ENCODE results near the gene AIF1L.

Gene AIF1L

DNA sequence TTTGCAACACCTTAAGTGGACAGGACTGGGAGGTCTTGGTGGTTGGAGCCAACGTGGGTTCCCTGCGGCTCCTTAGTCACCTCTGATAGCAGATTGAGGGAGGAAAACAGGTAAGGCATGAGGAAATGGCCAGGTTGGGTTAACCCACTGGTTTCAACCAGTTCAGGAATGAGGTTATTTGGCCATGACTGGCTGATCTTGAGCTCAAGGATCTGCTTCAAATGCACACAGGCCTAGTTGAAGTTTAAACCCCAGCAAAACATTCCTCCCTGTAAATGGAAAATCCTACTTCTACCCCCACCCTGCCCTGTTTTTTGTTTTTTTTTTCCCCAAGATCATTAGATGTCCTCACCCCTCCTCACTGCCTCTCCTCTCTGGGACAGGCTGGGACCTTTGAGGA is 25.8 kb downstream of the AIF1L start:
- no peaks in the 10 kb centered on the region for H3K4me1 ChIP-seq (ENCODE audit: control insufficient read depth, insufficient read depth, low read length)
- no peak overlapping the region for H3K4me3 ChIP-seq (ENCODE audit: low read length)
- no peak overlapping the region for H3K27ac ChIP-seq (ENCODE audit: low read length)
- peaks cover 17% of the 10 kb centered on the region for H3K36me3 ChIP-seq (ENCODE audit: control insufficient read depth, insufficient read depth, low read length)
- no CpG with 5 or more reads among the region's 2 CpGs for WGBS (ENCODE audit: insufficient coverage, insufficient read length)
- no peak for DNase-seq (ENCODE audit: low read depth, low spot score)
- H3K27me3 ChIP-seq (ENCODE audit: control insufficient read depth, insufficient read depth, low read length): no peaks in the 10 kb centered on the region
- no peaks in the 10 kb centered on the region for H3K9me3 ChIP-seq (ENCODE audit: control insufficient read depth, insufficient read depth, low read length)

DNA sequence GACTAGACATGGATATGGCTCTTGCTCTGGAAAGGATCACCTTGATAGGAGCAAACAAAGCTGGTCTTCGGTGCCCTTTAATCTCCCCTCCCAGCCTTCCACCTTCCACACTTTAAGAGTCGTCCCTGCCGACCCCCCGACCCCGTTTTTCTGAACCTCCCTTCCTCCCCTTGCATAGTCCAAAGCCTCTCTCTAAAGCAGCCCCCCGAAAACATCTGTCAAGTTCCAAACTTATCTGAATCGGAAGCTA is 28.6 kb downstream of the AIF1L start:
- WGBS (ENCODE audit: insufficient coverage, insufficient read length): no CpG with 5 or more reads among the region's 7 CpGs
- Histone ChIP-seq H3K27me3 (ENCODE audit: control insufficient read depth, insufficient read depth, low read length) (no peaks in the 10 kb centered on the region), H3K4me3 (ENCODE audit: low read length) (peak overlapping the region; percentile 30; the same call in 1 of the 2 replicates), H3K9me3 (ENCODE audit: control insufficient read depth, insufficient read depth, low read length) (no peaks in the 10 kb centered on the region), H3K4me1 (ENCODE audit: control insufficient read depth, insufficient read depth, low read length) (no peaks in the 10 kb centered on the region), H3K27ac (ENCODE audit: low read length) (no peak overlapping the region), H3K36me3 (ENCODE audit: control insufficient read depth, insufficient read depth, low read length) (peaks cover 14% of the 10 kb centered on the region)
- DNase-seq (ENCODE audit: low read depth, low spot score): no peak

DNA sequence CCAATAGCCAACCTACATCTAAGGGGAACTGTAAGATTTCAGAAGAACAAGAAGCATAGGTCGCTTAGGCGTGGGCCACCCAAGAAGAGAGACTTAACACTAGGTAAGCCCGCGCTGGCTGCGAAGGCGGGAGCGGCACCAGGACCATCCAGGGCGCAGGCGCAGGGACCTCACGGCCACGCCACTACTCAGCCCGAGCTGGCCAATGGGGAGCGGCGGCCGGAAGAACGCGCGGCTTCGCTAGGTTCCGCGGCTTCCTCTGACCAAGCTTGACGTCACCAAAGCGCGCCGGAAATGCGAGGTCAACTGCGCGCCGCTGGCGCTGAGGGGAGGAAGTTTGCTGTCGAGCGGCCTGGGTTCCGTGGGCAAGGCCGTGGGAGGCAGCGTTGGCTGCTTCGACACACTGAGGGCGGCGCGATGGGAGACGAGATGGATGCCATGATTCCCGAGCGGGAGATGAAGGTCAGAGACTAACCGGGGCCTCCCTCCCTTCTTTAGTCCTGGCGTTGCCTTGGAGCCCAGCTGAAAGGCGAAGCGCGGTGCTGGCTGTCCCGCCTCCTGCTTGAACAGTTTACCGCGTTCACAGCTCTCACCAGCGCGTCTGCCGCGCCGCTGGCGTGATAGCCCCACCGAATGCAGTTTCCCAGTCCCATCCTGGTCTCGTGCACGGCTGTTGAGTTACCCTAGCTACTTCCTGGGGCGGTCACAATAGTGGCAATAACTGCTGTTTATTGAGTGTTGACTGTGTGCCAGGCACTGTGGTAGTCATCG is 29.1 kb downstream of the AIF1L start, which contains the start of gene NUP214:
Gene NUP214, plus strand, starts transcription at position 299 of the 771 bp plus-strand sequence. Its CDS starts 119 bp downstream, at position 418.
- no peaks in the 10 kb centered on the region for H3K4me1 ChIP-seq (ENCODE audit: control insufficient read depth, insufficient read depth, low read length)
- no CpG with 5 or more reads among the region's 61 CpGs for WGBS (ENCODE audit: insufficient coverage, insufficient read length)
- peak within 1 kb of the TSS; percentile 66 for H3K4me3 ChIP-seq (ENCODE audit: low read length)
- H3K36me3 ChIP-seq (ENCODE audit: control insufficient read depth, insufficient read depth, low read length): peaks cover 11% of the 10 kb centered on the region
- H3K27me3 ChIP-seq (ENCODE audit: control insufficient read depth, insufficient read depth, low read length): no peaks in the 10 kb centered on the region
- H3K27ac ChIP-seq (ENCODE audit: low read length): no peak within 1 kb of the TSS
- DNase-seq (ENCODE audit: low read depth, low spot score): peak; percentile 93
- H3K9me3 ChIP-seq (ENCODE audit: control insufficient read depth, insufficient read depth, low read length): no peaks in the 10 kb centered on the region

- H3K9me3 ChIP-seq (ENCODE audit: control insufficient read depth, insufficient read depth, low read length): no peaks in the 10 kb centered on the region
- no CpG with 5 or more reads among the region's 11 CpGs for WGBS (ENCODE audit: insufficient coverage, insufficient read length)
- H3K27me3 ChIP-seq (ENCODE audit: control insufficient read depth, insufficient read depth, low read length): no peaks in the 10 kb centered on the region
- H3K36me3 ChIP-seq (ENCODE audit: control insufficient read depth, insufficient read depth, low read length): peaks cover 5% of the 10 kb centered on the region
- no peak for DNase-seq (ENCODE audit: low read depth, low spot score)
- H3K4me1 ChIP-seq (ENCODE audit: control insufficient read depth, insufficient read depth, low read length): no peaks in the 10 kb centered on the region
- peak overlapping the region; percentile 66; the same call in 1 of the 2 replicates for H3K4me3 ChIP-seq (ENCODE audit: low read length)
- H3K27ac ChIP-seq (ENCODE audit: low read length): no peak overlapping the region
Measured at GRCh38 chr9:131126059-131126426, 29.7 kb downstream of the AIF1L start.

- Histone ChIP-seq H3K4me1 (ENCODE audit: control insufficient read depth, insufficient read depth, low read length) (no peaks in the 10 kb centered on the region), H3K36me3 (ENCODE audit: control insufficient read depth, insufficient read depth, low read length) (peaks cover 5% of the 10 kb centered on the region), H3K9me3 (ENCODE audit: control insufficient read depth, insufficient read depth, low read length) (no peaks in the 10 kb centered on the region), H3K27me3 (ENCODE audit: control insufficient read depth, insufficient read depth, low read length) (no peaks in the 10 kb centered on the region), H3K4me3 (ENCODE audit: low read length) (no peak overlapping the region), H3K27ac (ENCODE audit: low read length) (no peak overlapping the region)
- no CpG with 5 or more reads among the region's 3 CpGs for WGBS (ENCODE audit: insufficient coverage, insufficient read length)
- DNase-seq (ENCODE audit: low read depth, low spot score): no peak
Measured at GRCh38 chr9:131129183-131129582, 32.9 kb downstream of the AIF1L start.

- no peak for DNase-seq (ENCODE audit: low read depth, low spot score)
- H3K36me3 ChIP-seq (ENCODE audit: control insufficient read depth, insufficient read depth, low read length): peaks cover 32% of the 10 kb centered on the region; the same call in 1 of the 2 replicates
- no CpG with 5 or more reads among the region's 2 CpGs for WGBS (ENCODE audit: insufficient coverage, insufficient read length)
- no peaks in the 10 kb centered on the region for H3K9me3 ChIP-seq (ENCODE audit: control insufficient read depth, insufficient read depth, low read length)
- H3K4me3 ChIP-seq (ENCODE audit: low read length): no peak overlapping the region
- no peaks in the 10 kb centered on the region for H3K27me3 ChIP-seq (ENCODE audit: control insufficient read depth, insufficient read depth, low read length)
- H3K27ac ChIP-seq (ENCODE audit: low read length): no peak overlapping the region
- no peaks in the 10 kb centered on the region for H3K4me1 ChIP-seq (ENCODE audit: control insufficient read depth, insufficient read depth, low read length)
Measured at GRCh38 chr9:131138676-131139075, 42.3 kb downstream of the AIF1L start.

DNA sequence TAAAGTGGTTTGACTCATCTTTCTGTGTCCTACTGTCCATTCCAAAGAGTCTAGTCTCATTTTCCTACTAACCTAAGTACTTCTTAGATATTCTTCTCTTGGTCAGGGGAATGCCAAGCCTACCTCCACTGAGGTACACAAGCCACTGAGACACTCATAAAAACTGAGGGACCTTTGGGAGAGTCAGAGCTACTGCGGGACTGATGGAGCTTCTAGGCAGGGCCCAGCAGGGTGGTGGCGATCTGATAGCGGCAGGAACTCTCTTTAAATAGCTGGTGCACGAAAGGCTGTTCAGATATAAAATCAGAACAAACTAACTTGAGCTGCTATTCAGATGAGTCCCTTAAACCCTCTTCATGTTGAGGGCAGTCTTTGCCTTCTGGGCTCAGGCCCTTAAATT is 43.8 kb downstream of the AIF1L start:
- H3K4me1 ChIP-seq (ENCODE audit: control insufficient read depth, insufficient read depth, low read length): no peaks in the 10 kb centered on the region
- H3K36me3 ChIP-seq (ENCODE audit: control insufficient read depth, insufficient read depth, low read length): peaks cover 32% of the 10 kb centered on the region; the same call in 1 of the 2 replicates
- no CpG with 5 or more reads among the region's 4 CpGs for WGBS (ENCODE audit: insufficient coverage, insufficient read length)
- no peaks in the 10 kb centered on the region for H3K9me3 ChIP-seq (ENCODE audit: control insufficient read depth, insufficient read depth, low read length)
- DNase-seq (ENCODE audit: low read depth, low spot score): no peak
- H3K27ac ChIP-seq (ENCODE audit: low read length): no peak overlapping the region
- no peak overlapping the region for H3K4me3 ChIP-seq (ENCODE audit: low read length)
- no peaks in the 10 kb centered on the region for H3K27me3 ChIP-seq (ENCODE audit: control insufficient read depth, insufficient read depth, low read length)

DNA sequence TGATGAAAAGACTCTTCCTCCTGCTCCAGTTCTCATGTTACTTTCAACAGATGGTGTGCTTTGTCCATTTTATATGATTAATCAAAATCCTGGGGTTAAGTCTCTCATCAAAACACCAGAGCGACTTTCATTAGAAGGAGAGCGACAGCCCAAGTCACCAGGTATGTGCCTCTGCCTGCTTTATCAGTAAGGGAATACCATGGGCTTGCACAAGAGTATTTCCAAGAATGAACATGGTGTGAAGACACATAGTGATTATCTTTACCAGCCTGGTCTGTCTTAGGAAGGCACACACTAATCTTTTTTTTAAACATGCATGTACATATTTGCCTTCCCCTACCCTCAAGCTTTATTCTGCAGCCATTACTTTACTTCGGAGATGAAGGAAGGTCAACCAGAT is 44.2 kb downstream of the AIF1L start:
- no peaks in the 10 kb centered on the region for H3K9me3 ChIP-seq (ENCODE audit: control insufficient read depth, insufficient read depth, low read length)
- H3K4me3 ChIP-seq (ENCODE audit: low read length): no peak overlapping the region
- H3K27me3 ChIP-seq (ENCODE audit: control insufficient read depth, insufficient read depth, low read length): no peaks in the 10 kb centered on the region
- WGBS (ENCODE audit: insufficient coverage, insufficient read length): no CpG with 5 or more reads among the region's 3 CpGs
- H3K27ac ChIP-seq (ENCODE audit: low read length): no peak overlapping the region
- H3K36me3 ChIP-seq (ENCODE audit: control insufficient read depth, insufficient read depth, low read length): peaks cover 35% of the 10 kb centered on the region; the same call in 1 of the 2 replicates
- H3K4me1 ChIP-seq (ENCODE audit: control insufficient read depth, insufficient read depth, low read length): no peaks in the 10 kb centered on the region
- no peak for DNase-seq (ENCODE audit: low read depth, low spot score)

DNA sequence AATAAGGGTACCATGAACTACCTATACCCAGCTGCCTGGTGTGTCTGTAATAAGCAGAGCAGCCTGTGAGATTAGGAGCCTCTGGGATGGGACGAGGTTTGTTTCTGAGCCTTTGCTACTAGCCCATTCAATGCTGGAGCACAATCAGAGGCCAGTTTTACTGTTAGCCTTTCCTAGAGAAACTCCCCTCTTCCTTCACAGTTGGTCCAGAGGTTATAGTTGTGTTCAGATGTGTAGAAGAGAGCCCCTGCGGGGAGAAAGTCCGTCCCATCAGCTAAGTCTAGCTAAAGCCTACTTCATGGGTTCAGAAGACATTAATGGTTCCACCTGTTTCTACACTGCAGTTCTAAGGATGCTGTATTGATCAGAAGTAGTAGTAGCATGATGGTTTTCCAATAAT is 45.8 kb downstream of the AIF1L start:
- Histone ChIP-seq H3K36me3 (ENCODE audit: control insufficient read depth, insufficient read depth, low read length) (peaks cover 35% of the 10 kb centered on the region; the same call in 1 of the 2 replicates), H3K9me3 (ENCODE audit: control insufficient read depth, insufficient read depth, low read length) (no peaks in the 10 kb centered on the region), H3K27me3 (ENCODE audit: control insufficient read depth, insufficient read depth, low read length) (no peaks in the 10 kb centered on the region), H3K4me3 (ENCODE audit: low read length) (no peak overlapping the region), H3K27ac (ENCODE audit: low read length) (no peak overlapping the region), H3K4me1 (ENCODE audit: control insufficient read depth, insufficient read depth, low read length) (no peaks in the 10 kb centered on the region)
- DNase-seq (ENCODE audit: low read depth, low spot score): no peak
- WGBS (ENCODE audit: insufficient coverage, insufficient read length): no CpG with 5 or more reads among the region's 3 CpGs

- H3K4me1 ChIP-seq (ENCODE audit: control insufficient read depth, insufficient read depth, low read length): no peaks in the 10 kb centered on the region
- H3K27ac ChIP-seq (ENCODE audit: low read length): no peak overlapping the region
- H3K9me3 ChIP-seq (ENCODE audit: control insufficient read depth, insufficient read depth, low read length): no peaks in the 10 kb centered on the region
- peaks cover 34% of the 10 kb centered on the region; the same call in 1 of the 2 replicates for H3K36me3 ChIP-seq (ENCODE audit: control insufficient read depth, insufficient read depth, low read length)
- H3K4me3 ChIP-seq (ENCODE audit: low read length): no peak overlapping the region
- no peaks in the 10 kb centered on the region for H3K27me3 ChIP-seq (ENCODE audit: control insufficient read depth, insufficient read depth, low read length)
- no CpG with 5 or more reads among the region's 3 CpGs for WGBS (ENCODE audit: insufficient coverage, insufficient read length)
- no peak for DNase-seq (ENCODE audit: low read depth, low spot score)
Measured at GRCh38 chr9:131144201-131144600, 47.9 kb downstream of the AIF1L start.

DNA sequence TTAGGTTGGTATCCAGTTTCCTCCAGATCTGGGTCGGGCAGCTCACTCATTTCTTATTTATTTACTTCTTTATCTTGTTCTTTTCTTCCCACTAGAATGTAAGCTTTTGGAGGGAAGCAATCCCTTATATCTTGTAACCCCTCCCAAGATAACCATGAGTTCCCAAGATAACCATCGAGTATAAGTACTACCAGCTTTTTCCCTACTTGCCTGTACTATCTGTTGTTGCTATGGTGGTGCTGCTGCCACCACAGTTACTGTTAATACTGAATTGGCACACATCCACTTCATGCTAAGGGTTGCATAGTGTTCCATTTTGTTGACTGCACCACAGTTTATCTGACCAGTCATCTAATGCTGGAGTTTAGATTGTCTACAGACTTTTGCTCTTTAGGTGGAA is 48.9 kb downstream of the AIF1L start:
- no peaks in the 10 kb centered on the region for H3K9me3 ChIP-seq (ENCODE audit: control insufficient read depth, insufficient read depth, low read length)
- no peaks in the 10 kb centered on the region for H3K27me3 ChIP-seq (ENCODE audit: control insufficient read depth, insufficient read depth, low read length)
- no peak overlapping the region for H3K27ac ChIP-seq (ENCODE audit: low read length)
- WGBS (ENCODE audit: insufficient coverage, insufficient read length): no CpG with 5 or more reads among the region's 2 CpGs
- no peak overlapping the region for H3K4me3 ChIP-seq (ENCODE audit: low read length)
- H3K36me3 ChIP-seq (ENCODE audit: control insufficient read depth, insufficient read depth, low read length): peaks cover 32% of the 10 kb centered on the region; the same call in 1 of the 2 replicates
- no peak for DNase-seq (ENCODE audit: low read depth, low spot score)
- no peaks in the 10 kb centered on the region for H3K4me1 ChIP-seq (ENCODE audit: control insufficient read depth, insufficient read depth, low read length)
